NT2/D1 (cell line): ENCODE measurements around the gene L3MBTL4.

Source experiments
- SUZ12 ChIP-seq: IDR thresholded peaks from 2 replicates; pipeline ENCODE4 v1.6.1; 2011; ENCODE audit not compliant: insufficient read length, insufficient read depth; ENCODE audit errors: extremely low read depth
- YY1 ChIP-seq: IDR thresholded peaks from 2 replicates; pipeline ENCODE4 v1.6.1; 2011; ENCODE audit not compliant: insufficient read length, insufficient read depth
- ZNF274 ChIP-seq: IDR thresholded peaks from 2 replicates; pipeline ENCODE4 v1.6.1; 2011; ENCODE audit warnings: mild to moderate bottlenecking, low read depth, low read length

DNA sequence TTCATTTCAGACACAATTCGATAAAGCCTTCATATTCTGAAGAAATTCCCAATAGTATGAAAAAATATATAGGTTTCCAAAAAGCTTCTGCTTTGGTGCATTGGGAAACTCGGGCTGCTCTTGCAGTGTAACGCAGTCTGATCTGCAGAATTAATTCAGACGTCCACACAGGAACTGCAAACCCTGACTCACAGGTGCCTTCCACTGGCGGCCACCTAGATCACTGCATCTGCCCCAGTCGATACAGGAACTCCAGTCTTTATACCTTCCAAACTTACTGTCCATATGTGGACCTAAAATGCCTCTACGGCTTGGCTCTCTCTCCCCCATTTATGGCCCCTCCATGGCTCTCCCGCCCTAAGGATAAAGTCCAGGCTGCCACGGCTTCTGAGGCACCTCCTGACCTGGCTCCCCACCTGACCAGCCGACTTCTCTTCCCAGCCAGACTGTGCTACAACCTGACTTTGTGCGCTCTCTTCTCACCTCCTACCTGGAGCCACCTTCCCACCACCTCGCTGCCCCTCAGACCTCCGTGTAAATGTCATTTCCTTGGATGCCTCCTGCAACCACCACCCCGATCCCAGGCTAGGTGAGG lies 39.7 kb downstream of the L3MBTL4 start:
- TF ChIP-seq YY1 (no peak), SUZ12 (no peak), ZNF274 (no peak)
